OCI-LY7 (cell line): Measurements from ENCODE around the gene ANKRD40. TPM values are rescaled to one million over a fixed set of nuclear protein-coding genes. Genes with fewer than 3 reads are reported as not detected.

ENCODE experiments used
- BruUV-seq: library from RNA; stranded (reverse); fragments of 400-500 nt; replicated peaks from 2 replicates; lab custom pipeline; 2021; lab: Mats Ljungman, UMichigan
- CTCF ChIA-PET: fragments of 300-600 bp; sonication (Branson Sonifier 250); formaldehyde crosslinking; loops from one replicate; lab custom pipeline; 2022; ENCODE audit warnings: antibody characterized with exemption; ENCODE audit not compliant: unreplicated experiment; lab: Charles Lee
- POLR2A ChIA-PET: fragments of 300-600 bp; sonication (Branson Sonifier 250); formaldehyde crosslinking; loops from one replicate; lab custom pipeline; 2022; ENCODE audit warnings: antibody characterized with exemption; lab: Charles Lee
- DNase-seq: peaks from one replicate; pipeline ENCODE4 v3.0.0-alpha.2; 2015; ENCODE audit warnings: low spot score
- H2AFZ ChIP-seq: fragments of 200-600 bp; sonication (generic), shearing (Covaris generic); 2 replicates; pipeline ENCODE4 v1.6.1; 2014; ENCODE audit warnings: mild to moderate bottlenecking, antibody characterized with exemption, low read length, moderate library complexity
- H3K27ac ChIP-seq: fragments of 200-600 bp; sonication (generic); 2 replicates; pipeline ENCODE4 v1.5.1; 2014; ENCODE audit warnings: mixed run types, low read depth, mild to moderate bottlenecking, moderate library complexity, low read length, inconsistent platforms; ENCODE audit not compliant: poor library complexity, severe bottlenecking
- H3K36me3 ChIP-seq: fragments of 200-600 bp; sonication (generic); 2 replicates; pipeline ENCODE4 v1.6.1; 2014; ENCODE audit warnings: mild to moderate bottlenecking, antibody characterized with exemption, low read length, moderate library complexity, mixed read lengths; ENCODE audit not compliant: insufficient read depth
- H3K4me1 ChIP-seq: fragments of 200-600 bp; sonication (generic); 2 replicates; pipeline ENCODE4 v1.5.1; 2014; ENCODE audit warnings: mild to moderate bottlenecking, low read length; ENCODE audit not compliant: insufficient read depth, poor library complexity, severe bottlenecking
- H3K4me2 ChIP-seq: fragments of 200-600 bp; sonication (generic); 2 replicates; pipeline ENCODE4 v1.6.1; 2014; ENCODE audit warnings: mild to moderate bottlenecking, low read length
- H3K4me3 ChIP-seq: fragments of 200-600 bp; sonication (generic); 2 replicates; pipeline ENCODE4 v1.5.1; 2014; ENCODE audit warnings: mild to moderate bottlenecking, low read depth, low read length; ENCODE audit not compliant: poor library complexity, severe bottlenecking
- H3K79me2 ChIP-seq: fragments of 200-600 bp; sonication (generic); 2 replicates; pipeline ENCODE4 v1.6.1; 2016; ENCODE audit warnings: low read depth, mild to moderate bottlenecking, low read length, moderate library complexity, mixed read lengths; ENCODE audit not compliant: insufficient read depth
- H3K9me2 ChIP-seq: fragments of 200-600 bp; sonication (generic); 2 replicates; pipeline ENCODE4 v1.6.1; 2016; ENCODE audit warnings: mild to moderate bottlenecking, low read length, mixed read lengths; ENCODE audit not compliant: insufficient read depth
- H3K9me3 ChIP-seq: fragments of 200-600 bp; sonication (generic); 2 replicates; pipeline ENCODE4 v1.6.1; 2014; ENCODE audit warnings: mild to moderate bottlenecking, mixed run types, low read length, mixed read lengths
- H4K20me1 ChIP-seq: fragments of 200-600 bp; sonication (generic); 2 replicates; pipeline ENCODE4 v1.6.1; 2014; ENCODE audit warnings: mild to moderate bottlenecking, antibody characterized with exemption, low read length, moderate library complexity, mixed read lengths; ENCODE audit not compliant: insufficient read depth
- CTCF ChIP-seq: fragments of 200-600 bp; sonication (generic); conservative IDR thresholded peaks from 2 replicates; pipeline ENCODE4 v1.5.1; 2014; ENCODE audit warnings: mild to moderate bottlenecking, antibody characterized with exemption, low read length, moderate library complexity, mixed read lengths
- EZH2phosphoT487 ChIP-seq: fragments of 200-600 bp; sonication (generic); IDR thresholded peaks from 2 replicates; pipeline ENCODE4 v1.6.1; 2018; ENCODE audit warnings: low read depth, borderline replicate concordance, mild to moderate bottlenecking, mixed run types, antibody characterized with exemption, low read length, moderate library complexity, mixed read lengths
- intact Hi-C: fragments of 100-400 bp; cut with micrococcal nuclease; formaldehyde crosslinking; loops from one replicate; pipeline ENCODE4 v1.10.0; 2022; ENCODE audit not compliant: unreplicated experiment
- total RNA-seq, 2 experiments: library from RNA; depleted of rRNA in 1 of 2; stranded (reverse); fragments of >200 nt in 1 of 2; shearing (Covaris generic) in 1 of 2; gene quantifications; 2 replicates each; pipeline ENCODE4 v1.2.3, GENCODE V29; 2014 to 2022

The ANKRD40 gene
- total RNA-seq, 2 experiments from 2014 or later: 27.7 to 47.9 TPM

- Histone ChIP-seq H3K79me2 (no peaks in the 10 kb centered on the region), H2AFZ (no peak overlapping the region), H3K4me2 (no peak overlapping the region), H3K27ac (no peak overlapping the region), H4K20me1 (no peaks in the 10 kb centered on the region), H3K4me1 (peaks cover 8% of the 10 kb centered on the region), H3K9me3 (no peaks in the 10 kb centered on the region), H3K4me3 (no peak overlapping the region), H3K9me2 (no peaks in the 10 kb centered on the region), H3K36me3 (no peaks in the 10 kb centered on the region)
- CTCF ChIA-PET: no interaction called here
- no TSS peak for BruUV-seq
- DNase-seq: no peak
- TF ChIP-seq EZH2phosphoT487 (no peak), CTCF (no peak)
- POLR2A ChIA-PET: interaction anchor here (1.2 kb wide), 1 partner anchor 38 kb away, joined by 3 read pairs; no protein-coding TSS in a partner anchor
- intact Hi-C loops: no loop called here
Observed at GRCh38 chr17:50660887-50661345, 46.8 kb downstream of the ANKRD40 start.

- Histone ChIP-seq H3K79me2 (no peaks in the 10 kb centered on the region), H3K27ac (no peak overlapping the region), H3K4me3 (no peak overlapping the region), H3K9me3 (no peaks in the 10 kb centered on the region), H3K9me2 (no peaks in the 10 kb centered on the region), H3K36me3 (no peaks in the 10 kb centered on the region), H3K4me2 (no peak overlapping the region), H3K4me1 (peaks cover 8% of the 10 kb centered on the region), H4K20me1 (no peaks in the 10 kb centered on the region), H2AFZ (no peak overlapping the region)
- CTCF ChIA-PET: interaction anchor here (0.5 kb wide), 1 partner anchor 11 kb away, joined by 5 read pairs; no protein-coding TSS in a partner anchor
- POLR2A ChIA-PET: interaction anchor here (1.2 kb wide), 1 partner anchor 37 kb away, joined by 3 read pairs; no protein-coding TSS in a partner anchor
- no peak for DNase-seq
- intact Hi-C loops: no loop called here
- no TSS peak for BruUV-seq
- TF ChIP-seq CTCF: no peak
- no peak for TF ChIP-seq EZH2phosphoT487
Observed at GRCh38 chr17:50660042-50660886, 47.5 kb downstream of the ANKRD40 start.

DNA sequence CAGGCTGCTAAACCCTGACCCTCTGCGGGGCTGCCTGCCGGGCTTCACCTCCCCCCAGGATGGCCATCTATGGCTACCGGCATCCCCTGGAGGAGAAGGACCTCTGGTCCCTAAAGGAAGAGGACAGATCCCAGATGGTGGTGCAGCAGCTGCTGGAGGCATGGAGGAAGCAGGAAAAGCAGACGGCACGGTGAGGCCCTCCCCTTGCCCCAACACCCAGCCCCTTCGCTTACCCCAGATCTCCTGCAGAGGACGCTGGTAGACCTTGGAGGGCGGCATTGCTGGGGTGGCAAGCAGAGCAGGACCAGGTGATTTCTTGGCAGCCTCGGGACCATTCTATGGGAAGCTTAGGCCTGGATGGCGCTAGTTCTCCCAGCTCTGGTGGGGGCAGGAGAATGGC lies 48.5 kb downstream of the ANKRD40 start:
- intact Hi-C loops: no loop called here
- H2AFZ ChIP-seq: no peak overlapping the region
- H3K4me3 ChIP-seq: no peak overlapping the region
- CTCF ChIA-PET: interaction anchor here (0.5 kb wide), 1 partner anchor 12 kb away, joined by 5 read pairs; no protein-coding TSS in a partner anchor
- DNase-seq: no peak
- H3K36me3 ChIP-seq: no peaks in the 10 kb centered on the region
- no peak for TF ChIP-seq EZH2phosphoT487
- no peak for TF ChIP-seq CTCF
- BruUV-seq: no TSS peak
- H3K9me3 ChIP-seq: no peaks in the 10 kb centered on the region
- peaks cover 8% of the 10 kb centered on the region for H3K4me1 ChIP-seq
- no peak overlapping the region for H3K27ac ChIP-seq
- no peaks in the 10 kb centered on the region for H3K9me2 ChIP-seq
- H3K79me2 ChIP-seq: no peaks in the 10 kb centered on the region
- H4K20me1 ChIP-seq: no peaks in the 10 kb centered on the region
- no peak overlapping the region for H3K4me2 ChIP-seq
- POLR2A ChIA-PET: no interaction called here
